Brain microvascular endothelial cell (primary cell): ENCODE results near the gene RAB3GAP1.

ENCODE experiments used
- DNase-seq: peaks from one replicate; pipeline ENCODE4 v3.0.0-alpha.2; 2020
- H3K27ac ChIP-seq: fragments of 250-450 bp; sonication (Bioruptor Pico); 2 replicates; pipeline ENCODE4 v1.5.1; 2020; ENCODE audit warnings: mild to moderate bottlenecking, moderate library complexity
- H3K27me3 ChIP-seq: fragments of 250-450 bp; sonication (Bioruptor Pico); replicated peaks from 2 replicates; pipeline ENCODE4 v1.5.1; 2020; ENCODE audit warnings: mild to moderate bottlenecking
- H3K36me3 ChIP-seq: fragments of 250-450 bp; sonication (Bioruptor Pico); replicated peaks from 2 replicates; pipeline ENCODE4 v1.5.1; 2020; ENCODE audit warnings: mild to moderate bottlenecking
- H3K4me3 ChIP-seq: 2 replicates; pipeline ENCODE4 v1.5.1; 2011; ENCODE audit warnings: low read depth, mild to moderate bottlenecking, control low read depth, low read length, moderate library complexity
- CTCF ChIP-seq: IDR thresholded peaks from 2 replicates; pipeline ENCODE4 v1.5.1; 2011; ENCODE audit warnings: low read depth, mild to moderate bottlenecking, moderate library complexity, low read length, control low read depth, inconsistent platforms; ENCODE audit errors: missing control alignments
- in situ Hi-C: cut with HindIII; loops from 2 replicates; pipeline ENCODE4 v1.10.0; 2017; ENCODE audit warnings: low sequenced_read_pairs, low pct_ligation_motif_present

RAB3GAP1 gene

GRCh38 chr2:135132314-135132713 lies 80.2 kb downstream of the RAB3GAP1 start:
- no peak overlapping the region for H3K27ac ChIP-seq
- no peak for DNase-seq
- no peaks in the 10 kb centered on the region for H3K27me3 ChIP-seq
- H3K4me3 ChIP-seq = no peak overlapping the region
- in situ Hi-C loops = no loop called here
- no peak for TF ChIP-seq CTCF
- H3K36me3 ChIP-seq = peaks cover 27% of the 10 kb centered on the region

GRCh38 chr2:135140606-135141005 lies 88.5 kb downstream of the RAB3GAP1 start:
- TF ChIP-seq CTCF = no peak
- no peak overlapping the region for H3K4me3 ChIP-seq
- H3K27ac ChIP-seq = no peak overlapping the region
- H3K36me3 ChIP-seq = peaks cover 13% of the 10 kb centered on the region
- in situ Hi-C loops = no loop called here
- no peaks in the 10 kb centered on the region for H3K27me3 ChIP-seq
- DNase-seq = no peak

GRCh38 chr2:135142323-135142722 lies 90.2 kb downstream of the RAB3GAP1 start:
- Histone ChIP-seq H3K27me3 (no peaks in the 10 kb centered on the region), H3K36me3 (peaks cover 4% of the 10 kb centered on the region), H3K27ac (no peak overlapping the region), H3K4me3 (no peak overlapping the region)
- no peak for DNase-seq
- in situ Hi-C loops = no loop called here
- no peak for TF ChIP-seq CTCF

- in situ Hi-C loops = no loop called here
- peaks cover 4% of the 10 kb centered on the region for H3K36me3 ChIP-seq
- no peak overlapping the region for H3K27ac ChIP-seq
- H3K4me3 ChIP-seq = no peak overlapping the region
- DNase-seq = no peak
- no peaks in the 10 kb centered on the region for H3K27me3 ChIP-seq
- TF ChIP-seq CTCF = no peak
These were observed 92.3 kb downstream of the RAB3GAP1 start for GRCh38 chr2:135144343-135144742.

GRCh38 chr2:135149251-135149650 lies 97.2 kb downstream of the RAB3GAP1 start:
- no peak for TF ChIP-seq CTCF
- DNase-seq = peak; percentile 44
- Histone ChIP-seq H3K4me3 (no peak overlapping the region), H3K27ac (no peak overlapping the region), H3K27me3 (no peaks in the 10 kb centered on the region), H3K36me3 (peaks cover 6% of the 10 kb centered on the region)
- in situ Hi-C loops = no loop called here

GRCh38 chr2:135150725-135151124 lies 98.6 kb downstream of the RAB3GAP1 start:
- in situ Hi-C loops = no loop called here
- DNase-seq = no peak
- Histone ChIP-seq H3K27ac (no peak overlapping the region), H3K4me3 (no peak overlapping the region), H3K27me3 (no peaks in the 10 kb centered on the region), H3K36me3 (peaks cover 11% of the 10 kb centered on the region)
- no peak for TF ChIP-seq CTCF
